ENCODE measurements around the gene CLTCL1.

The CLTCL1 gene

GRCh38 chr22:19193879-19194278, 97.6 kb downstream of the CLTCL1 start:
- Mint-ChIP-seq H3K36me3 (ENCODE audit: insufficient read depth) (peaks cover 1% of the 10 kb centered on the region), H3K27ac (ENCODE audit: low read depth) (no peak overlapping the region), H3K4me3 (no peak overlapping the region), H3K4me1 (peaks cover 6% of the 10 kb centered on the region), H3K27me3 (peaks cover 20% of the 10 kb centered on the region), H3K9me3 (no peaks in the 10 kb centered on the region)
- no peak for ATAC-seq (replicated peaks; ENCODE audit: extremely low read depth, poor library complexity, severe bottlenecking)
- no peak for DNase-seq (ENCODE audit: low spot score in 2 of 2)

- H3K36me3 Mint-ChIP-seq (ENCODE audit: insufficient read depth) = no peaks in the 10 kb centered on the region
- ATAC-seq (replicated peaks; ENCODE audit: extremely low read depth, poor library complexity, severe bottlenecking) = no peak
- H3K27me3 Mint-ChIP-seq = peaks cover 17% of the 10 kb centered on the region
- H3K4me1 Mint-ChIP-seq = no peaks in the 10 kb centered on the region
- no peaks in the 10 kb centered on the region for H3K9me3 Mint-ChIP-seq
- no peak overlapping the region for H3K4me3 Mint-ChIP-seq
- DNase-seq (ENCODE audit: low spot score in 2 of 2) = no peak
- no peak overlapping the region for H3K27ac Mint-ChIP-seq (ENCODE audit: low read depth)
Measured at GRCh38 chr22:19187716-19188563, 103.6 kb downstream of the CLTCL1 start.

GRCh38 chr22:19184276-19184997, 107.1 kb downstream of the CLTCL1 start:
- ATAC-seq (replicated peaks; ENCODE audit: extremely low read depth, poor library complexity, severe bottlenecking) (no peak), DNase-seq (ENCODE audit: low spot score in 2 of 2) (no peak)
- Mint-ChIP-seq H3K27ac (ENCODE audit: low read depth) (no peak overlapping the region), H3K4me1 (peaks cover 10% of the 10 kb centered on the region), H3K9me3 (no peaks in the 10 kb centered on the region), H3K36me3 (ENCODE audit: insufficient read depth) (no peaks in the 10 kb centered on the region), H3K27me3 (peaks cover 12% of the 10 kb centered on the region), H3K4me3 (no peak overlapping the region)

- DNase-seq (ENCODE audit: low spot score in 2 of 2) (no peak), ATAC-seq (replicated peaks; ENCODE audit: extremely low read depth, poor library complexity, severe bottlenecking) (no peak)
- Mint-ChIP-seq H3K36me3 (ENCODE audit: insufficient read depth) (no peaks in the 10 kb centered on the region), H3K27me3 (peaks cover 8% of the 10 kb centered on the region), H3K27ac (ENCODE audit: low read depth) (no peak overlapping the region), H3K9me3 (no peaks in the 10 kb centered on the region), H3K4me3 (no peak overlapping the region), H3K4me1 (peaks cover 10% of the 10 kb centered on the region)
Measured at GRCh38 chr22:19183216-19183615, 108.3 kb downstream of the CLTCL1 start.

- peak overlapping the region; percentile 84 for H3K27ac Mint-ChIP-seq (ENCODE audit: low read depth)
- H3K4me3 Mint-ChIP-seq = no peak overlapping the region
- peaks cover 10% of the 10 kb centered on the region for H3K4me1 Mint-ChIP-seq
- no peak for ATAC-seq (replicated peaks; ENCODE audit: extremely low read depth, poor library complexity, severe bottlenecking)
- H3K9me3 Mint-ChIP-seq = no peaks in the 10 kb centered on the region
- no peak for DNase-seq (ENCODE audit: low spot score in 2 of 2)
- peaks cover 1% of the 10 kb centered on the region for H3K36me3 Mint-ChIP-seq (ENCODE audit: insufficient read depth)
- peaks cover 8% of the 10 kb centered on the region for H3K27me3 Mint-ChIP-seq
Measured at GRCh38 chr22:19182472-19183157, 108.9 kb downstream of the CLTCL1 start.

- ATAC-seq (replicated peaks; ENCODE audit: extremely low read depth, poor library complexity, severe bottlenecking) (no peak), DNase-seq (ENCODE audit: low spot score in 2 of 2) (no peak)
- Mint-ChIP-seq H3K9me3 (no peaks in the 10 kb centered on the region), H3K4me3 (no peak overlapping the region), H3K27me3 (peaks cover 8% of the 10 kb centered on the region), H3K36me3 (ENCODE audit: insufficient read depth) (peaks cover 1% of the 10 kb centered on the region), H3K4me1 (peaks cover 10% of the 10 kb centered on the region), H3K27ac (ENCODE audit: low read depth) (peak overlapping the region; percentile 84)
Measured at GRCh38 chr22:19181786-19182471, 109.6 kb downstream of the CLTCL1 start.

- DNase-seq (ENCODE audit: low spot score in 2 of 2) (no peak), ATAC-seq (replicated peaks; ENCODE audit: extremely low read depth, poor library complexity, severe bottlenecking) (no peak)
- peaks cover 10% of the 10 kb centered on the region for H3K4me1 Mint-ChIP-seq
- peaks cover 3% of the 10 kb centered on the region for H3K36me3 Mint-ChIP-seq (ENCODE audit: insufficient read depth)
- no peak overlapping the region for H3K4me3 Mint-ChIP-seq
- no peak overlapping the region for H3K27ac Mint-ChIP-seq (ENCODE audit: low read depth)
- peaks cover 8% of the 10 kb centered on the region for H3K27me3 Mint-ChIP-seq
- no peaks in the 10 kb centered on the region for H3K9me3 Mint-ChIP-seq
Measured at GRCh38 chr22:19180740-19181410, 110.6 kb downstream of the CLTCL1 start.

GRCh38 chr22:19180234-19180633, 111.3 kb downstream of the CLTCL1 start:
- no peaks in the 10 kb centered on the region for H3K9me3 Mint-ChIP-seq
- no peak overlapping the region for H3K27ac Mint-ChIP-seq (ENCODE audit: low read depth)
- peaks cover 10% of the 10 kb centered on the region for H3K4me1 Mint-ChIP-seq
- peaks cover 8% of the 10 kb centered on the region for H3K27me3 Mint-ChIP-seq
- ATAC-seq (replicated peaks; ENCODE audit: extremely low read depth, poor library complexity, severe bottlenecking) (no peak), DNase-seq (ENCODE audit: low spot score in 2 of 2) (no peak)
- no peak overlapping the region for H3K4me3 Mint-ChIP-seq
- peaks cover 3% of the 10 kb centered on the region for H3K36me3 Mint-ChIP-seq (ENCODE audit: insufficient read depth)

- peaks cover 3% of the 10 kb centered on the region for H3K27me3 Mint-ChIP-seq
- DNase-seq (ENCODE audit: low spot score in 2 of 2) (no peak), ATAC-seq (replicated peaks; ENCODE audit: extremely low read depth, poor library complexity, severe bottlenecking) (peak; percentile 35)
- peaks cover 3% of the 10 kb centered on the region for H3K36me3 Mint-ChIP-seq (ENCODE audit: insufficient read depth)
- no peaks in the 10 kb centered on the region for H3K9me3 Mint-ChIP-seq
- peak overlapping the region; percentile 70 for H3K27ac Mint-ChIP-seq (ENCODE audit: low read depth)
- H3K4me1 Mint-ChIP-seq = peaks cover 10% of the 10 kb centered on the region
- H3K4me3 Mint-ChIP-seq = peak overlapping the region; percentile 79
Measured at GRCh38 chr22:19179497-19180048, 111.9 kb downstream of the CLTCL1 start.

GRCh38 chr22:19178657-19179496, 112.6 kb downstream of the CLTCL1 start, which contains the start of gene SLC25A1:
TSS of gene SLC25A1 (minus strand) at chr22:19178736. CDS start at chr22:19178673, 63 bp downstream.
- ATAC-seq (replicated peaks; ENCODE audit: extremely low read depth, poor library complexity, severe bottlenecking) (peak; percentile 49), DNase-seq (ENCODE audit: low spot score in 2 of 2) (peak; percentile 18 to 22)
- Mint-ChIP-seq H3K36me3 (ENCODE audit: insufficient read depth) (peaks cover 3% of the 10 kb centered on the region), H3K27ac (ENCODE audit: low read depth) (peak within 1 kb of the TSS; percentile 70), H3K27me3 (no peaks in the 10 kb centered on the region), H3K4me3 (peak within 1 kb of the TSS; percentile 79), H3K9me3 (no peaks in the 10 kb centered on the region), H3K4me1 (peaks cover 10% of the 10 kb centered on the region)

All from central memory CD8-positive, alpha-beta T cell (primary cell).